GM12865 (cell line): ENCODE measurements around the gene COL4A5.

Experiments used
- DNase-seq: peaks from one replicate; pipeline ENCODE4 v3.0.0; 2010; ENCODE audit warnings: low read depth
- H3K4me3 ChIP-seq: 2 replicates; pipeline ENCODE4 v1.5.1; 2011; ENCODE audit warnings: mild to moderate bottlenecking, low read depth, low read length, control low read depth
- TF ChIP-seq, protein P1 (sequence below): IDR thresholded peaks from 2 replicates; pipeline ENCODE4 v1.5.1; 2011; ENCODE audit warnings: low read length, control low read depth, low read depth, inconsistent platforms; ENCODE audit not compliant: insufficient read depth; ENCODE audit errors: missing control alignments

The COL4A5 gene

DNA sequence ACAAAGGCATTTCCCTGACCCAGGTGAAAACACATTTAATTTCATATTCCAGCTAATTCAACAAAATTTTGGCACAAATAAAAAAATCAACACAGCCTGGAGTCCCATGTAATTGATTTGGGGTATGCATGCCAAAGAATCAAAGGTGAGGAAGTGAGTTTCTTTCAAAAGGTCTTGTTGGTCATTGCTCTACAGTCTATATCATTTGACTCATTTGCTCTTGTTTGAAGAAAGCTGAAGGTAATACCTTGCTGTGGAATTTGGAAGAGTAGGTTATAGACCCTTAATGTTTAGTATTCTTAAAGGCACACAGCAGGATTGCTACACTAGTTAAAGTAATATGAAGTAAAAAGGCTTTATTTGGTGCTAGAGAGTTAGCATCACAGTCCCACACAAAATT lies 26.9 kb upstream of the COL4A5 start:
- TF ChIP-seq, protein P1, sequence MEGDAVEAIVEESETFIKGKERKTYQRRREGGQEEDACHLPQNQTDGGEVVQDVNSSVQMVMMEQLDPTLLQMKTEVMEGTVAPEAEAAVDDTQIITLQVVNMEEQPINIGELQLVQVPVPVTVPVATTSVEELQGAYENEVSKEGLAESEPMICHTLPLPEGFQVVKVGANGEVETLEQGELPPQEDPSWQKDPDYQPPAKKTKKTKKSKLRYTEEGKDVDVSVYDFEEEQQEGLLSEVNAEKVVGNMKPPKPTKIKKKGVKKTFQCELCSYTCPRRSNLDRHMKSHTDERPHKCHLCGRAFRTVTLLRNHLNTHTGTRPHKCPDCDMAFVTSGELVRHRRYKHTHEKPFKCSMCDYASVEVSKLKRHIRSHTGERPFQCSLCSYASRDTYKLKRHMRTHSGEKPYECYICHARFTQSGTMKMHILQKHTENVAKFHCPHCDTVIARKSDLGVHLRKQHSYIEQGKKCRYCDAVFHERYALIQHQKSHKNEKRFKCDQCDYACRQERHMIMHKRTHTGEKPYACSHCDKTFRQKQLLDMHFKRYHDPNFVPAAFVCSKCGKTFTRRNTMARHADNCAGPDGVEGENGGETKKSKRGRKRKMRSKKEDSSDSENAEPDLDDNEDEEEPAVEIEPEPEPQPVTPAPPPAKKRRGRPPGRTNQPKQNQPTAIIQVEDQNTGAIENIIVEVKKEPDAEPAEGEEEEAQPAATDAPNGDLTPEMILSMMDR: no peak
- no peak overlapping the region for H3K4me3 ChIP-seq
- DNase-seq: no peak

GRCh38 chrX:108415146-108415545 lies 24.5 kb upstream of the COL4A5 start:
- H3K4me3 ChIP-seq: no peak overlapping the region
- DNase-seq: no peak
- TF ChIP-seq, protein P1: no peak

- no peak overlapping the region for H3K4me3 ChIP-seq
- TF ChIP-seq, protein P1: no peak
- DNase-seq: no peak
These were observed 23.7 kb upstream of the COL4A5 start for GRCh38 chrX:108415891-108416290.

DNA sequence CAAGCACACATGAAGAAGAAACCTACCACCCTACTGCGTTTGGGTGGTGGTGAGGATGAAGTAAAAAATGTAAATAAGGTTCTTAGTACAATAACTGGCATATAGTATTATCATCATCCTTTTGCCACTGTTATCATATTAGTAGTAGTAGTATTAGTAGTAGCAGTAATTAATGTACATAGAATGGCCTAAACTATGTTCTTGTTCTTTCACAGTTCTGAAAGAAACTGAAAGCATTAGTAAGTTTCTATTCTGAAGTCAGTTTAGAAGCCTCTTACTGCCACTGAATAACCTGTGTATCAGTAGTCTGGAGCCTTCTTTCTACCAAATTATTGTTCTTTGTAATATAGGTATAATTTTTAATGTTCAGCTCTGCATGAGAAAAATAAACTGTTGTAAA lies 22.4 kb upstream of the COL4A5 start:
- TF ChIP-seq, protein P1: no peak
- H3K4me3 ChIP-seq: no peak overlapping the region
- no peak for DNase-seq

GRCh38 chrX:108419401-108419800 lies 20.2 kb upstream of the COL4A5 start:
- TF ChIP-seq, protein P1: no peak
- DNase-seq: no peak
- no peak overlapping the region for H3K4me3 ChIP-seq

- no peak for DNase-seq
- TF ChIP-seq, protein P1: no peak
- H3K4me3 ChIP-seq: no peak overlapping the region
These were observed 19.2 kb upstream of the COL4A5 start for GRCh38 chrX:108420481-108420880.

DNA sequence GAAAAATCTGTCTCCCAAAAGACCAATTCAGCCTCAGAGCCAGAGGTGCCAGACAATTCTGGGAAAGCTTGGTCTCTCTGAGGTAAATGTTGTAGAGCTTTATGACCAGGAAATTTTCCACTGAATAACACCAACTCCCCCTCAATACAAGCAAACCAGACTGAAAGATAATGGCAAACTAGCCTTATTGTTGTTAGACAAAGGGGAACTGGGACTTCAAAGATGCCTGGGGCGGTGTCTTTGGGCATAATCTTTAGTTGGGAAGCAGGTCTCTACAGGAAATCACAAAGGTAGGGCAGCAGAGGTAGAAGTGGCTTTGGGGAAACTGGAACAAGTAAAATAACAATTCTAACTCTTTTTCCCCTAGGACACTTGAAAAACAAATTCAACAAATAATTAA lies 13.4 kb upstream of the COL4A5 start:
- TF ChIP-seq, protein P1: no peak
- DNase-seq: no peak
- no peak overlapping the region for H3K4me3 ChIP-seq
